B cell (primary cell): Measurements from ENCODE around the gene SLC4A4.

Source experiments
- CTCF ChIP-seq: fragments of 200-600 bp; IDR thresholded peaks from one replicate; pipeline ENCODE4 v1.8.0; 2022; ENCODE audit warnings: antibody characterized with exemption, mild to moderate bottlenecking
- EZH2 ChIP-seq: IDR thresholded peaks from 2 replicates; pipeline ENCODE4 v1.6.1; 2012; ENCODE audit warnings: borderline replicate concordance, low read depth, mild to moderate bottlenecking, moderate library complexity, low read length; ENCODE audit not compliant: insufficient read depth, poor library complexity, severe bottlenecking

DNA sequence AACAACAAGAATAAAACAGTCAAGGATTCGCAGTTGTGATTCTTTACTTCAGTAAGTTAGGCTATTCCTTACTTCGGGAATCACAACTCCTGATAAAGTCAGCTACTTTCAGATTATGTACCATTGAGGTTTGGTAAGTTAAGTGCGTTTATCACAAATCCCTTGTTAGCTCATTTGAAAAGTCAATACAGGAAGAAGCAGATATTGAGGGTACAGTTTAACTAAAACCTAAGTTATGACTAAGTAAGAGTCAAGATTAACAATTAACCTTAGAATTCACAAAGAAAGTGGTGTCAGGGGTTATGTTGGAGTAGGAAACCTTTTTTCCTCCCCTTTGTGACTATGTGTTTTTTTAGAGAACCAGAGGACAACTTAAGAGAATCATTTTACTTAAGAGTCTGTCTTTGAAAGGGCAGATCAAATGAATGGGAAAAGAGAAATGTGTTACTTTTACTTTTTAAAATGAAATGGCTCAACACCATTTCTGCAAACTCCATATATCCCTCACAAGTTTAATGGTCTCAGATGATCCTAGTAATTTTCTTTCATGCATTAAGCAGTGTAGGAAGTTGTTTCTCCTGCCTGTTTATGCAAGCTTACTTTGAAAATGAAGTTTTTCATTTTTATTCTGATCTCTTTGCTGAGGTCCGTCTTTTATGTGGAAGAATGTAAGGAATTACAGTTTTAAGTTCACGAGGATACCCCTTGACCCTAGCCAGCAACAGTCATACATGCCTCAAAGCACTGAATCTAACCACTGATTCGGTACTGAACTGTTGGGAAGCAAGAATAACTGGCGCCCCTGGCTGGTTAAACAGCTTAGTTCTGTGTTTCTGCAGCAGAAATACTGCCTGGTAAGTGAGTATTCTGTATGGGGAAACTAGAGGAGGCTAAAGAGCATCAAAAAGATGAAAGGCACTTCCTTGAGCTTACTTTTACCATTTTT lies 211.7 kb downstream of the SLC4A4 start:
- TF ChIP-seq EZH2: no peak
- no peak for TF ChIP-seq CTCF
